Measurements from ENCODE around the gene DOCK8. TPM values are rescaled to one million over a fixed set of nuclear protein-coding genes. Genes with fewer than 3 reads are reported as not detected.

Gene DOCK8
- total and polyA plus RNA-seq, 2 of the 13 experiments (the other 11 are each of a cell fraction or from before 2014, with no cell fraction given) = 0.28 to 0.38 TPM

DNA sequence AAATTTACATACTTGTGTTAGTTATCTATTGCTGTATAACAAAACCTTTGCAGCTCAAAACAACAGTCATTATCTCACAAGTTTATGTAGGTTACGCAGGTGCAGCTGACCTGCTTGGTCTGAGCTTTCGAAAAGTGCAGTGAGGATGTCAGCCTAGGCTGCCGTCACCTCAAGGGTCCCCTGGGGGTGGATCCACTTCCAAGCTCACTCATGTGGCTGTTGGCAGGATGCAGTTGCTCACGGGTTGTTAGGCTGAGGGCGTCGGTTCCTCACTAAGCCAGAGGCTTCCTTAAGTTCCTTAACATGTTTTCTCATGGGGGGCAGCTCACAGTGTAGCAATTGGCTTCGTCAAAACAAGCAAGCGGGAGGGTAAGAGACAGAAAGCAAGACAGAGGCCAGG is 139.8 kb downstream of the DOCK8 start:
- BruUV-seq (replicated peaks) = no TSS peak
- Histone ChIP-seq H3K9ac (ENCODE audit: insufficient read depth, low read depth, low read length) (no peak overlapping the region), H3K79me2 (ENCODE audit: insufficient read depth, low read length) (no peaks in the 10 kb centered on the region), H3K4me2 (ENCODE audit: low read depth, low read length) (no peak overlapping the region), H2AFZ (ENCODE audit: low read length) (no peak overlapping the region), H3K36me3 (replicated peaks in 1 of 2; ENCODE audit: control insufficient read depth in 1 of 2, insufficient read depth in 2 of 2, low read length in 2 of 2) (no peaks in the 10 kb centered on the region), H4K20me1 (ENCODE audit: insufficient read depth, low read length) (no peaks in the 10 kb centered on the region), H3K4me1 (ENCODE audit: insufficient read depth, low read length) (no peaks in the 10 kb centered on the region), H3K4me3 (replicated peaks in 1 of 3; ENCODE audit: insufficient read depth in 1 of 3, low read depth in 2 of 3, low read length in 3 of 3) (no peak overlapping the region), H3K27me3 (ENCODE audit: control insufficient read depth in 1 of 2, insufficient read depth in 2 of 2, low read length in 2 of 2) (no peaks in the 10 kb centered on the region), H3K27ac (ENCODE audit: extremely low read length, insufficient read depth, low read length) (no peak overlapping the region), H3K9me3 (ENCODE audit: low read length) (no peaks in the 10 kb centered on the region)
- FAIRE-seq (no peak), ATAC-seq (no peak), DNase-seq (ENCODE audit: low spot score) (no peak)
- intact Hi-C loops (cut with micrococcal nuclease; ENCODE audit: unreplicated experiment) = no loop called here
- ChIA-PET CTCF (ENCODE audit: low intra/inter-chr PET ratio, low total read pairs) (no interaction called here), POLR2A (no interaction called here)
- TF ChIP-seq SMYD3 (CRISPR knock-in tag; IDR thresholded peaks at IDR 0.05) = no peak
- no peak for TF ChIP-seq KDM5B (CRISPR knock-in tag; IDR thresholded peaks at IDR 0.05; ENCODE audit: borderline replicate concordance)
- no peak for TF ChIP-seq ZNF543 (CRISPR knock-in tag; IDR thresholded peaks at IDR 0.05)
- no peak for TF ChIP-seq TRIM24 (CRISPR knock-in tag; IDR thresholded peaks at IDR 0.05)
- no peak for TF ChIP-seq ZBTB7B (CRISPR knock-in tag; IDR thresholded peaks at IDR 0.05)
- no peak for TF ChIP-seq FLYWCH1 (CRISPR knock-in tag; IDR thresholded peaks at IDR 0.05)
- no peak for TF ChIP-seq ZNF350 (CRISPR knock-in tag; IDR thresholded peaks at IDR 0.05; ENCODE audit: borderline replicate concordance, low read depth)
- TF ChIP-seq, protein P1, sequence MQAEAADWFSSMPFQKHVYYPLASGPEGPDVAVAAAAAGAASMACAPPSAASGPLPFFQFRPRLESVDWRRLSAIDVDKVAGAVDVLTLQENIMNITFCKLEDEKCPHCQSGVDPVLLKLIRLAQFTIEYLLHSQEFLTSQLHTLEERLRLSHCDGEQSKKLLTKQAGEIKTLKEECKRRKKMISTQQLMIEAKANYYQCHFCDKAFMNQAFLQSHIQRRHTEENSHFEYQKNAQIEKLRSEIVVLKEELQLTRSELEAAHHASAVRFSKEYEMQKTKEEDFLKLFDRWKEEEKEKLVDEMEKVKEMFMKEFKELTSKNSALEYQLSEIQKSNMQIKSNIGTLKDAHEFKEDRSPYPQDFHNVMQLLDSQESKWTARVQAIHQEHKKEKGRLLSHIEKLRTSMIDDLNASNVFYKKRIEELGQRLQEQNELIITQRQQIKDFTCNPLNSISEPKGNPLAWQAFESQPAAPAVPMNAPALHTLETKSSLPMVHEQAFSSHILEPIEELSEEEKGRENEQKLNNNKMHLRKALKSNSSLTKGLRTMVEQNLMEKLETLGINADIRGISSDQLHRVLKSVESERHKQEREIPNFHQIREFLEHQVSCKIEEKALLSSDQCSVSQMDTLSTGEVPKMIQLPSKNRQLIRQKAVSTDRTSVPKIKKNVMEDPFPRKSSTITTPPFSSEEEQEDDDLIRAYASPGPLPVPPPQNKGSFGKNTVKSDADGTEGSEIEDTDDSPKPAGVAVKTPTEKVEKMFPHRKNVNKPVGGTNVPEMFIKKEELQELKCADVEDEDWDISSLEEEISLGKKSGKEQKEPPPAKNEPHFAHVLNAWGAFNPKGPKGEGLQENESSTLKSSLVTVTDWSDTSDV (CRISPR knock-in tag; IDR thresholded peaks at IDR 0.05) = no peak
- 61% methylated on average over 7 of the region's 8 CpGs for WGBS (ENCODE audit: low lambda C conversion rate)
- in situ Hi-C loops (cut with HindIII; ENCODE audit: extremely low pct_ligation_motif_present, low pct_unique_long_range_greater_than_20kb) = no loop called here
